Transverse colon (tissue), 4 donors: Measurements from ENCODE around the gene COL6A2. TPM values are rescaled to one million over a fixed set of nuclear protein-coding genes. Genes with fewer than 3 reads are reported as not detected.
A peak's percentile ranks its signal among the peaks of the same experiment; 100 is the strongest.

Source experiments
- DNase-seq: peaks from one replicate; pipeline ENCODE4 v3.0.0-alpha.2; 2019
- H3K27ac ChIP-seq, 4 donors: fragments of 200-600 bp; sonication (generic); 2 replicates each; pipeline ENCODE4 v1.5.1; 2016 to 2018; ENCODE audit warnings: inconsistent platforms in 4 of 4
- H3K27me3 ChIP-seq: fragments of 200-600 bp; sonication (generic); 2 replicates; pipeline ENCODE4 v1.5.1; 2017; ENCODE audit warnings: inconsistent platforms
- H3K36me3 ChIP-seq, 4 donors: fragments of 200-600 bp; sonication (generic); 2 replicates each; pipeline ENCODE4 v1.5.1; 2017 to 2019; ENCODE audit warnings: inconsistent platforms in 4 of 4
- H3K4me1 ChIP-seq, 4 donors: fragments of 200-600 bp; sonication (generic); 2 replicates each; pipeline ENCODE4 v1.5.1; 2017 to 2020; ENCODE audit warnings: inconsistent platforms in 4 of 4
- H3K4me3 ChIP-seq, 4 donors: fragments of 200-600 bp; sonication (generic); 1 replicate in 1 of 4; 2 replicates in 3 of 4; pipeline versions ENCODE4 v1.5.1 to v1.6.1; 2017 to 2019; ENCODE audit warnings: inconsistent platforms in 4 of 4
- H3K9me3 ChIP-seq, 2 donors: fragments of 200-600 bp; sonication (generic); 2 replicates each; pipeline ENCODE4 v1.5.1; 2017 to 2019; ENCODE audit warnings: inconsistent platforms in 2 of 2
- EP300 ChIP-seq: sonication (generic); formaldehyde crosslinking; IDR thresholded peaks from one replicate; pipeline ENCODE4 v1.6.1; 2017; ENCODE audit warnings: antibody characterized with exemption, low read depth
- POLR2A ChIP-seq: fragments of 450-650 bp; IDR thresholded peaks from one replicate; pipeline ENCODE4 v1.6.1; 2016; ENCODE audit warnings: antibody characterized with exemption, mild to moderate bottlenecking, moderate library complexity
- POLR2AphosphoS5 ChIP-seq, 3 donors: sonication (generic); formaldehyde crosslinking; IDR thresholded peaks; one replicate each; pipeline ENCODE4 v1.6.1; 2016; ENCODE audit warnings: antibody characterized with exemption in 3 of 3
- WGBS, 2 donors: methylation state at CpG; one replicate each; pipeline ENCODE4 v1.1.5; 2018; ENCODE audit warnings: low coverage in 1 of 2; 5-methylcytosine and 5-hydroxymethylcytosine counted together
- in situ Hi-C, 4 donors: fragments of 200-750 bp; cut with MboI; loops; one replicate each; pipeline versions ENCODE4 v1.15.0 to v1.15.1; 2017; ENCODE audit warnings: low sequenced_read_pairs in 3 of 4, low pct_ligation_motif_present in 1 of 4, low pct_unique_long_range_greater_than_20kb in 1 of 4
- intact Hi-C: fragments of 100-400 bp; cut with DNase I; formaldehyde crosslinking; loops from one replicate; pipeline ENCODE4 v1.15.1; 2023; ENCODE audit warnings: low total_unique reads
- total RNA-seq, 4 donors: library from RNA; depleted of rRNA; stranded (reverse); fragments of >200 nt; gene quantifications; one replicate each; pipeline ENCODE4 v1.1.0, GENCODE V29; 2016
- TF ChIP-seq, protein P1 (sequence below), 5 experiments: fragments of 200-600 bp in 3 of 5; fragments of 450-650 bp in 2 of 5; sonication (generic) in 3 of 5; IDR thresholded peaks; 1 replicate in 2 of 5; 2 replicates in 3 of 5; pipeline ENCODE4 v1.5.1; 2016 to 2017; ENCODE audit warnings: antibody characterized with exemption in 5 of 5, inconsistent platforms in 3 of 5, mild to moderate bottlenecking in 2 of 5, moderate library complexity in 1 of 5

COL6A2 gene
- total RNA-seq, 4 donors from 2014 or later: 172 to 550 (median 346) TPM

DNA sequence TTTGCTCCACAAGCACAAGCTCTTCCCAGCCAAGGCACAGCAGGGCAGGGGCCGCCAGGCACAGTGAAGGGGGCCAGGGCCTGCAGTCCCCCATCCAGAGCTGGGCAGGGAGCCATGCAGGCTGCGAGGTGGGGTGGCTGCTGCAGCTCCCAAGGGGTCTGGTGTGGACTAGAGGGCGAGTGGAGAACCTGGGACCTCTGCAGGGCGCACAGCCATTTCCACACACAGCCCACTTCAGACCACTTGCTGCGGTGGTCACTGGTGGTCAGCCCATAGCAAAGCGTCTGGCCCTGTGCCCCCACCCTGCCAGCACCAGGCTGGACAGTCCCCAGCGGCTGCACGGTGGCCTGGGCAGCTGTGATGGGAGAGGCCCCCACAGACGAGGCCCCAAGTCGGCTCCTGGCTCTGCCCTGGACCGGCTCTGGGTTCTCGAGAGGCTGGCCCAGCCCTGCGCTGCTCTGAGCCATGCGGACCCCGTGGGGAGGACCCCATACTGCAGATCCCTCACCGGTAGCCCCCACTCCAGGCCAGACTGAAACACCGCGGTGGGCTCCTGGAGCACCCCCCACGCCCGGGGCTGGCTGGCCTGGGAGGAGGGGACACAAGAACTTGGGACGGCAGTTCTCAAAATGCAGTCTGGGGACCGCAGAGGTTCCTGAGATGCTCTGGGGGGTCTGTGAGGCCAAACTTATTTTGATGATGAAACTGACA is 47.1 kb upstream of the COL6A2 start:
- intact Hi-C loops: no loop called here
- Histone ChIP-seq H3K4me3 (no peak overlapping the region), H3K9me3 (no peaks in the 10 kb centered on the region), H3K4me1 (peaks cover 4 to 27% (median 13%) of the 10 kb centered on the region in 4 donors), H3K27me3 (no peaks in the 10 kb centered on the region), H3K27ac (peak overlapping the region; percentile 79 to 94 (median 82)), H3K36me3 (no peaks in the 10 kb centered on the region)
- no peak for DNase-seq
- 81% methylated on average over 7 of the region's 22 CpGs; no CpG with 5 or more reads in 1 of the 2 donors for whole genome bisulfite sequencing, 2 donors
- TF ChIP-seq, protein P1, sequence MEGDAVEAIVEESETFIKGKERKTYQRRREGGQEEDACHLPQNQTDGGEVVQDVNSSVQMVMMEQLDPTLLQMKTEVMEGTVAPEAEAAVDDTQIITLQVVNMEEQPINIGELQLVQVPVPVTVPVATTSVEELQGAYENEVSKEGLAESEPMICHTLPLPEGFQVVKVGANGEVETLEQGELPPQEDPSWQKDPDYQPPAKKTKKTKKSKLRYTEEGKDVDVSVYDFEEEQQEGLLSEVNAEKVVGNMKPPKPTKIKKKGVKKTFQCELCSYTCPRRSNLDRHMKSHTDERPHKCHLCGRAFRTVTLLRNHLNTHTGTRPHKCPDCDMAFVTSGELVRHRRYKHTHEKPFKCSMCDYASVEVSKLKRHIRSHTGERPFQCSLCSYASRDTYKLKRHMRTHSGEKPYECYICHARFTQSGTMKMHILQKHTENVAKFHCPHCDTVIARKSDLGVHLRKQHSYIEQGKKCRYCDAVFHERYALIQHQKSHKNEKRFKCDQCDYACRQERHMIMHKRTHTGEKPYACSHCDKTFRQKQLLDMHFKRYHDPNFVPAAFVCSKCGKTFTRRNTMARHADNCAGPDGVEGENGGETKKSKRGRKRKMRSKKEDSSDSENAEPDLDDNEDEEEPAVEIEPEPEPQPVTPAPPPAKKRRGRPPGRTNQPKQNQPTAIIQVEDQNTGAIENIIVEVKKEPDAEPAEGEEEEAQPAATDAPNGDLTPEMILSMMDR (IDR thresholded peaks at IDR 0.05): no peak
- TF ChIP-seq POLR2A (no peak), POLR2AphosphoS5 (IDR thresholded peaks at IDR 0.05) (no peak), EP300 (no peak)
- in situ Hi-C loops: no loop called here

DNA sequence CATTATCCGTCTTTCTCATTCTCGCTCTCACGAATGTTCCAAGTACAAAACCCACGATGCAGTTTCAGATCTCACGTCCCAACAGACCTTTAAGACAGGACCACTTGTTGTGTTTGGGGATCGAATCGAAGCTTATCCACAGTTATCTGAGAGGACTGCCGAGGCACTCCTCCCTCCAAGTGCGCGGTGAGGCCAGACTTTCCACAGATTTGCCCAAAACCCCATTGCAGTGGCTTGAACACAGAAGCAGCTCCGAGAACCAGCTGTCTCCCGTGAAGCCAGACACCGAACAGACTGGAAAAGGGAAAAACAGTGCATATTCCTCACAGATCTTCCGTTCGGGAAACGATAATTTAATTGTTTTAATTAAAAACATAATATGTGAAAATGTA is 46.5 kb upstream of the COL6A2 start:
- in situ Hi-C loops: no loop called here
- no peaks in the 10 kb centered on the region for H3K27me3 ChIP-seq
- WGBS, 2 donors: 79 to 81% methylated on average over 13 to 16 of the region's 16 CpGs
- DNase-seq: no peak
- peak overlapping the region; percentile 79 to 94 (median 82) for H3K27ac ChIP-seq
- intact Hi-C loops: no loop called here
- H3K36me3 ChIP-seq: no peaks in the 10 kb centered on the region
- peaks cover 5 to 32% (median 14%) of the 10 kb centered on the region in 4 donors for H3K4me1 ChIP-seq
- no peak overlapping the region for H3K4me3 ChIP-seq
- TF ChIP-seq POLR2A (no peak), POLR2AphosphoS5 (IDR thresholded peaks at IDR 0.05) (no peak), EP300 (no peak)
- TF ChIP-seq, protein P1 (IDR thresholded peaks at IDR 0.05): no peak
- no peaks in the 10 kb centered on the region for H3K9me3 ChIP-seq

DNA sequence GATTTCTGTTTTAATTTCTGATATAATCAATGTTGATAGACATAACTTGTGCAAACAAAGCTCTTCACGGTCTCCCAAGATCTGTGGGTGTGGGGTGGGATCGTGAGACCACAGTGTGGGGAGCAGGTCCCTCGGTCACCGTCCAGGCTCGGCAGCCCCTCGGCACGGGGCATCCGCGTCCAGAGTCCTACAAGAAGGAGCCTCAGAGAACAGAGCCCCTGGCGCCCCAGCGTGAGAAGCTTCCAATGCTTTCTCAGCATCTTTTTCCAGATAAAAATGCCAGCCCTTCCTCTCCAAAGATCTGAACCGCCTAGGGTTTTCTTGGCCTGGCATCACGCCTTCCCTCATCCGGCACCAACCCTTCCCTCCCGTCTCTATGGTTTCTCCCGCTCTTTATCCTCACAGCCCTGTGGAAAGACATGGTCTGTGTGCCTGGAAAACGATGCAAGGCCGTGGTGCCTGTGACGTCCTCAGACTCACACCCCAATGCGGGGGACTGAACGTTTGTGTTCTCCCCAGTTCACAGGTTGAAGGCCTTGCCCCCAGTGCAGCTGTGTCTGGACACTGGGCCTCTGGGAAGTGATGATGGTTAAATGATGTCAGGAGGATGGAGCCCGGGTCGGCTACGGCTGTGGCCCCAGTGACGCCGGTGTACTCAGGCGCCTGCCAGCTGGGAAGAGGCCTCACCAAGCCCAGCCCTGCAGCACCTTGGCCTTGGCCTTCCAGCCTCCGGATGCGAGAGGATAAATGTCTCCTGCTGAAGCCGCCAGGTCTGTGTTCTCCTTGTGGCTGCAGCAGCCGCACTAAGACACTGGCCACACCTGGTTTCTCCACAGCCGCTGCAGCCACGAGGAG is 45.9 kb upstream of the COL6A2 start:
- Histone ChIP-seq H3K27ac (peak overlapping the region in 2 of 4 donors; percentile 18 to 84), H3K4me1 (peaks cover 9 to 36% (median 17%) of the 10 kb centered on the region in 4 donors), H3K27me3 (no peaks in the 10 kb centered on the region), H3K9me3 (no peaks in the 10 kb centered on the region), H3K36me3 (no peaks in the 10 kb centered on the region), H3K4me3 (no peak overlapping the region)
- TF ChIP-seq, protein P1 (IDR thresholded peaks at IDR 0.05): no peak
- in situ Hi-C loops (no loop called here), intact Hi-C loops (no loop called here)
- 90 to 92% methylated on average over 14 to 32 of the region's 33 CpGs for WGBS, 2 donors
- no peak for DNase-seq
